GM12801 (cell line): ENCODE measurements around the gene PTPRN2.

ENCODE experiments used
- TF ChIP-seq, protein P1 (sequence below): IDR thresholded peaks from one replicate; pipeline ENCODE4 v1.5.1; 2011; ENCODE audit warnings: control low read depth; ENCODE audit not compliant: insufficient read length; ENCODE audit errors: extremely low read depth

PTPRN2 gene

DNA sequence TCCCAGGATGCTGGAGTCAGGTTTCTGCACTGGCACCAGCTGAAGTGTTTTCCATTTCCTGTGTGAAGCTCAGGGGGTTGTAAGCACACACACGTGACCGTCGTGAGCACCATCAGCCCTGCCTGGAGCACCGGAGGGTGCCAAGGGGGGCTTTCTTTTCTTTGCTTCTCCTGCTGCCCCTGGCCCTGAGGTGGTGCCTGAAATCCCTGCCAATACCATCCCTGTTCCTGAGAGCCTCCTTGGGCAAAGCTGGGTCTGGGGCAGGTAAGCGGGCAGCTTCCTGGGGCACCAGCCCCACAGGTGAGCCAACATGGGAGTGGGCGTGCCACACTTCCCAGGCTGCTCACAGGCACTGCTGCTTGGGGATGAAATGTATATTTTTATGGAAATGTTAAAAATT lies 657.2 kb downstream of the PTPRN2 start:
- TF ChIP-seq, protein P1, sequence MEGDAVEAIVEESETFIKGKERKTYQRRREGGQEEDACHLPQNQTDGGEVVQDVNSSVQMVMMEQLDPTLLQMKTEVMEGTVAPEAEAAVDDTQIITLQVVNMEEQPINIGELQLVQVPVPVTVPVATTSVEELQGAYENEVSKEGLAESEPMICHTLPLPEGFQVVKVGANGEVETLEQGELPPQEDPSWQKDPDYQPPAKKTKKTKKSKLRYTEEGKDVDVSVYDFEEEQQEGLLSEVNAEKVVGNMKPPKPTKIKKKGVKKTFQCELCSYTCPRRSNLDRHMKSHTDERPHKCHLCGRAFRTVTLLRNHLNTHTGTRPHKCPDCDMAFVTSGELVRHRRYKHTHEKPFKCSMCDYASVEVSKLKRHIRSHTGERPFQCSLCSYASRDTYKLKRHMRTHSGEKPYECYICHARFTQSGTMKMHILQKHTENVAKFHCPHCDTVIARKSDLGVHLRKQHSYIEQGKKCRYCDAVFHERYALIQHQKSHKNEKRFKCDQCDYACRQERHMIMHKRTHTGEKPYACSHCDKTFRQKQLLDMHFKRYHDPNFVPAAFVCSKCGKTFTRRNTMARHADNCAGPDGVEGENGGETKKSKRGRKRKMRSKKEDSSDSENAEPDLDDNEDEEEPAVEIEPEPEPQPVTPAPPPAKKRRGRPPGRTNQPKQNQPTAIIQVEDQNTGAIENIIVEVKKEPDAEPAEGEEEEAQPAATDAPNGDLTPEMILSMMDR, result no peak

DNA sequence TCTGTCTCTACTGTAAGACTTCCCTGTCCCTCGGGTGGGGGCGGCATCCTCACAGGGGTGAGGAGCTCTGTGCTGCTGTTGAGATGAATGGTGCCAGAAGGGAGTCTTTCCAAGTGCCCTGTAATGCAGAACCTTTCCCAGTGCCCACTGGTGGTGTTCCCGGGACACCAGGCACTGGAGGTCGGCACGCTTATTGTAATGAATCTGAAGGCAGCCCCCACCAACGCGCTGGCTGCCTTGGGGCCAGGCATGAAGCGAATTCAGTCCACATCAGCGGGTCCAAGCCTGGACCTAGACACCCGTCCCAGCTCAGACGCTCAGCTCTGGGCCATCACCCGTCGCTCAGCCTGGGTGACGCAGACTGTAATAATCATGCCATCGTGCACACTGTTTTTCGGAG lies 658.0 kb downstream of the PTPRN2 start:
- TF ChIP-seq, protein P1, result no peak

DNA sequence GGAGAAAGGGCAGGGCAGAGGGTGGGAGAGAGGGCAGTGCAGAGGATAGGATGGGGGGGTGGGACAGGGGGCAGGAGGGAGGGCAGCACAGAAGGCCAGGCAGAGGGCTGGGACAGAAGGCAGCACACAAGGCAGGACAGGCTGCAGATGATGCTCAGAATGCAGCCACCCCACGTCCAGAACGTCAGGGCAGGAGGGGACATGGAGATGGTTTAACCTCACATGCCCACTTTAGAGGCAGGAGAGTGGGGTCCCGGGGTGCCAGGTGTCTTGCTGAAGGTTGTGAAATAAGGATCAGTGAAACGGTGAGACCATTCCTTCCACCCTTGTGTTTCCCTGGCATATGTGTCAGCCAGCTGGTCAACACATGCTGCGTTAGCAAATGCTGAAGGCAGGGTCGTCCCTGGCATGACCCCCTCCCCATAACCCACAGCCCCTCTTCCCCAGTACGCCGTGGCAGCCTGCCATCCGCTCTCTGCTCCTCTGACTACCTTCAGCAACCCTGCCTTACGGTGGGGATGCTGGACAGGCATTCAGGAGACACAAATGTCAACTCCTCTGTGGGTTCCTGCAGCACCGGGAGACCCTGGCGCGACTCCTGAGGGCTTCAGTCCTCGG lies 658.7 kb downstream of the PTPRN2 start:
- TF ChIP-seq, protein P1, result no peak

DNA sequence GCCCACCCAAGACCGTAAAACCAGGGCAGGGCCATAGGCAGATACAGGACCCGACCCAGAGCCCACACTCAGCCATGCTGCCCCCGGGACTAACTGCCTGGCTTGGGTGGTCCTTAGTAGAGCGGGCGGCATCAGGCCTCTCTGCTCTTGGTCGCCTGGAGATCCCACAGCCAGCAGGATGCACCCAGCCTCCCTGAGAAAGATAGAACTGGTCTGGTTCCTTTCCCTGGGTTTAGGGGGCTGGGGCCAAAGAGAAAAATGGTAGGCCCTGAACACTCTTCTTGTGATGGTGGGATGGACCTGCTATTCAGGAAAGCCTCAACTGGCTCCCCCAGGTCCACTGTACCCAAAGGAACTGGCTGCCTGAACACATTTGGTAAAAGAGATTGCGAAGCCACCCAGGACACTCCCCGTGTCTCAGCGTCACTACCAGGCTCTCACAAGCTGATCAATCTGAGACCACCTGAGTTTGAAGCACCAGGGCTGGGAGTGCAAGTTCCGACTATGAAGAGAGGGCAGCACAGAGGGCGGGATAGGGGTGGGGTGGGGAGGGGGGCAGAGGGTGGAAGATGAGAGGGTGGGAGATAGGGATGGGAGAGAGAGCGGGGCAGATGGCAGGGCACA lies 659.3 kb downstream of the PTPRN2 start:
- TF ChIP-seq, protein P1, result no peak

DNA sequence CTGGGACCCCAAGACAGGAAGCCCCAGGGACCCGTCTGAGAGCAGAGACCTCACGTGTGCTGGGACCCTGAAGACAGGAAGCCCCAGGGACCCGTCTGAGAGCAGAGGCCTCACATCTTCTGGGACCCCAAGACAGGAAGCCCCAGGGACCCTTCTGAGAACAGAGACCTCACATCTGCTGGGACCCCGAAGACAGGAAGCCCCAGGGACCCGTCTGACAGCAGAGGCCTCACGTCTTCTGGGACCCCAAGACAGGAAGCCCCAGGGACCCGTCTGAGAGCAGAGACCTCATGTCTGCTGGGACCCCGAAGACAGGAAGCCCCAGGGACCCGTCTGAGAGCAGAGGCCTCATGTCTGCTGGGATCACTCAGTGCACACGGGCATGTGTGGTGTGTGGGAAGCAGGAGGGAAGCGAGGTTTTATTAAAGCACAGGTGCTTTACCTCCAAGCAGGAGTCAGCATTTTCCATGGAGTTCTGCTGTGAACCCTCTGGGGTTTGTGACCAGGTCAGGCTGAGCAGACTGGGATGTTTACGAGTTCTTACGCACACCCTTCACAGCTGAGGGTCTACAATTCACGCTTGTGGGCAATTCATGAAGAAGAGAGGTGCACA lies 660.2 kb downstream of the PTPRN2 start:
- TF ChIP-seq, protein P1, result no peak

DNA sequence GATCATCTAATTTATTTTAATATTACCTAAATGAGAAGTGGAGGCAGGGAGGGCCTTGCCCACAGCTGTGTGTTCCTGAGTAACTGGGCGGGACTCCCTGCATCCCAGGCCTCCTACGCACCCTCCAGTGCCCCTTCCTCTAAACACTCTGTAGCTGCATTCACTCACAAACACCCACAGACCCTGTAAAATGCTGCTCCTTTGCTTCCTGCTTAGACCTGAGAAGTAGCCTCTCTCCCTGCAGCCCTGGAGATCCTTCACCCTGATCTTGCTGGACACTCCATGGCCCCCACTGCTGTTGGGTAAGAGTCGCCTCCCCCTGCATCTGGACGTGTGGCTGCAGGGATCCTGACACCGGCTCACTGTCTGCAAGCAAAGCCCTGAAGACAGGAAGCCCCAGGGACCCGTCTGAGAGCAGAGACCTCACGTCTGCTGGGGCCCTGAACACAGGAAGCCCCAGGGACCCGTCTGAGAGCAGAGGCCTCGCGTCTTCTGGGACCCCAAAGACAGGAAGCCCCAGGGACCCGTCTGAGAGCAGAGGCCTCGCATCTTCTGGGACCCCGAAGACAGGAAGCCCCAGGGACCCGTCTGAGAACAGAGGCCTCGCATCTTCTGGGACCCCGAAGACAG lies 661.0 kb downstream of the PTPRN2 start:
- TF ChIP-seq, protein P1, result no peak

DNA sequence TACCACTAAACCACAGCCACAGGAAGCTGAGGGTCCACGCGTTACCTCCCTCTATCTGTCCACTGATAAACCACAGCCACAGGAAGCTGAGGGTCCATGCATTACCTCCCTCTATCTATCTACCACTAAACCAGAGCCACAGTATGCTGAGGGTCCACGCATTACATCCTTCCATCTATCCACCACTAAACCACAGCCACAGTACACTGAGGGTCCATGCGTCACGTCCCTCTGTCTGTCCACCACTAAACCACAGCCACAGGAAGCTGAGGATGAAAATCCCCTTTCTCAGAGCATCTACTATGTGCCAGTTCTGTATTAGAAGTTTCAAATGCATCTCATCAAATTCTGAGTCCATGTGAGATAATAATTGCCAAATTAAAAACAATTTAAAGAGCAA lies 661.5 kb downstream of the PTPRN2 start:
- TF ChIP-seq, protein P1, result no peak
